A673 (cell line): ENCODE measurements around the gene SLC8A3. TPM values are rescaled to one million over a fixed set of nuclear protein-coding genes. Genes with fewer than 3 reads are reported as not detected.

Experiments used
- BruUV-seq: library from RNA; stranded (reverse); fragments of 400-500 nt; replicated peaks from 2 replicates; lab custom pipeline; 2021; lab: Mats Ljungman, UMichigan
- CTCF ChIA-PET: fragments of 300-600 bp; sonication (Branson Sonifier 250); formaldehyde crosslinking; loops from one replicate; lab custom pipeline; 2022; ENCODE audit warnings: antibody characterized with exemption; lab: Charles Lee
- POLR2A ChIA-PET: fragments of 300-600 bp; sonication (Branson Sonifier 250); formaldehyde crosslinking; loops from one replicate; lab custom pipeline; 2022; ENCODE audit warnings: antibody characterized with exemption; ENCODE audit not compliant: low non-redundant PET; lab: Charles Lee
- DNase-seq: peaks from one replicate; pipeline ENCODE4 v3.0.0-alpha.2; 2015; ENCODE audit warnings: low spot score
- H3K27ac ChIP-seq: fragments of 200-600 bp; sonication (generic); 2 replicates; pipeline ENCODE4 v1.5.1; 2016; ENCODE audit warnings: mixed run types, low read depth, mild to moderate bottlenecking, mixed read lengths, antibody characterized with exemption, low read length; ENCODE audit not compliant: poor library complexity, severe bottlenecking
- H3K27me3 ChIP-seq: fragments of 200-600 bp; sonication (generic); replicated peaks from 2 replicates; pipeline ENCODE4 v1.6.1; 2017; ENCODE audit warnings: mixed run types, low read depth, mild to moderate bottlenecking, mixed read lengths, antibody characterized with exemption, low read length; ENCODE audit not compliant: insufficient read depth, poor library complexity
- H3K36me3 ChIP-seq: fragments of 200-600 bp; sonication (generic); 2 replicates; pipeline ENCODE4 v1.6.1; 2016; ENCODE audit warnings: mixed run types, mild to moderate bottlenecking, mixed read lengths, antibody characterized with exemption, low read length; ENCODE audit not compliant: insufficient read depth, poor library complexity, severe bottlenecking
- H3K4me1 ChIP-seq: fragments of 200-600 bp; sonication (generic); 2 replicates; pipeline ENCODE4 v1.6.1; 2017; ENCODE audit warnings: mixed run types, mild to moderate bottlenecking, mixed read lengths, antibody characterized with exemption, low read length; ENCODE audit not compliant: insufficient read depth, poor library complexity, severe bottlenecking
- H3K4me3 ChIP-seq: fragments of 200-600 bp; sonication (generic); 2 replicates; pipeline ENCODE4 v1.5.1; 2016; ENCODE audit warnings: low read depth, mixed run types, mild to moderate bottlenecking, mixed read lengths, low read length; ENCODE audit not compliant: poor library complexity, severe bottlenecking
- H3K9me3 ChIP-seq: fragments of 200-600 bp; sonication (generic); 2 replicates; pipeline ENCODE4 v1.6.1; 2016; ENCODE audit warnings: mixed run types, low read depth, mild to moderate bottlenecking, mixed read lengths, antibody characterized with exemption, low read length; ENCODE audit not compliant: poor library complexity, severe bottlenecking
- EZH2 ChIP-seq: fragments of 200-600 bp; sonication (generic); IDR thresholded peaks from 2 replicates; pipeline ENCODE4 v1.6.1; 2017; ENCODE audit warnings: borderline replicate concordance, low read depth, mild to moderate bottlenecking, mixed read lengths, antibody characterized with exemption, low read length; ENCODE audit not compliant: poor library complexity, severe bottlenecking
- intact Hi-C: fragments of 100-400 bp; cut with micrococcal nuclease; formaldehyde crosslinking; loops from one replicate; pipeline ENCODE4 v1.10.0; 2022; ENCODE audit not compliant: unreplicated experiment
- total RNA-seq: library from RNA; stranded (reverse); gene quantifications from 2 replicates; pipeline ENCODE4 v1.2.3, GENCODE V29; 2021
- TF ChIP-seq, protein P1 (sequence below): fragments of 300-800, 200-600 bp; sonication (generic); conservative IDR thresholded peaks from 2 replicates; pipeline ENCODE4 v1.5.1; 2017; ENCODE audit warnings: low read depth, mild to moderate bottlenecking, antibody characterized with exemption, low read length, moderate library complexity, mixed read lengths

The SLC8A3 gene
- total RNA-seq, 1 experiment from 2014 or later, result not detected

DNA sequence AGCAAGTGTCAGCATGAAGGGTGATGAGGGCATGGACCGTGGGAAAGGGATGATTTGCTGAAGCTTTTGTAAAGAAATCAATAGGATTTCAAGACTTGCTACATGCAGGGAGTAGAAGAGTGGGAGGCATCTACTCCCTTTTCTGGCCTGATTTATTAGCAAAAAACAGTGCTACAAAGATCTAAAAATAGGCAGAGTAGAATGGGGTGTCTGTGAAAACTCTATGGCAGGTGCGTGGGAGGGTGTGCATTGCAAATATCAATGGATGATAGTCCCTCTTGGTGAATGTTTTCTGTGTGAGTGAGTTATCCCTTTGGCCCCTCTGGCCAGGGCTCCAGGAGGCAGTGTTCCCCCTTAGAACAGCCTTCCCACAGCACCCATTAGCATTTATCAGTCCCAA, 170.5 kb downstream of the SLC8A3 start:
- Histone ChIP-seq H3K36me3 (no peaks in the 10 kb centered on the region), H3K4me1 (no peaks in the 10 kb centered on the region), H3K27me3 (peaks cover 3% of the 10 kb centered on the region), H3K9me3 (no peaks in the 10 kb centered on the region), H3K4me3 (no peak overlapping the region), H3K27ac (no peak overlapping the region)
- CTCF ChIA-PET, result no interaction called here
- no peak for DNase-seq
- POLR2A ChIA-PET, result no interaction called here
- BruUV-seq, result no TSS peak
- intact Hi-C loops, result no loop called here
- no peak for TF ChIP-seq EZH2
- TF ChIP-seq, protein P1, sequence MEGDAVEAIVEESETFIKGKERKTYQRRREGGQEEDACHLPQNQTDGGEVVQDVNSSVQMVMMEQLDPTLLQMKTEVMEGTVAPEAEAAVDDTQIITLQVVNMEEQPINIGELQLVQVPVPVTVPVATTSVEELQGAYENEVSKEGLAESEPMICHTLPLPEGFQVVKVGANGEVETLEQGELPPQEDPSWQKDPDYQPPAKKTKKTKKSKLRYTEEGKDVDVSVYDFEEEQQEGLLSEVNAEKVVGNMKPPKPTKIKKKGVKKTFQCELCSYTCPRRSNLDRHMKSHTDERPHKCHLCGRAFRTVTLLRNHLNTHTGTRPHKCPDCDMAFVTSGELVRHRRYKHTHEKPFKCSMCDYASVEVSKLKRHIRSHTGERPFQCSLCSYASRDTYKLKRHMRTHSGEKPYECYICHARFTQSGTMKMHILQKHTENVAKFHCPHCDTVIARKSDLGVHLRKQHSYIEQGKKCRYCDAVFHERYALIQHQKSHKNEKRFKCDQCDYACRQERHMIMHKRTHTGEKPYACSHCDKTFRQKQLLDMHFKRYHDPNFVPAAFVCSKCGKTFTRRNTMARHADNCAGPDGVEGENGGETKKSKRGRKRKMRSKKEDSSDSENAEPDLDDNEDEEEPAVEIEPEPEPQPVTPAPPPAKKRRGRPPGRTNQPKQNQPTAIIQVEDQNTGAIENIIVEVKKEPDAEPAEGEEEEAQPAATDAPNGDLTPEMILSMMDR, result no peak

- Histone ChIP-seq H3K36me3 (no peaks in the 10 kb centered on the region), H3K4me1 (no peaks in the 10 kb centered on the region), H3K9me3 (no peaks in the 10 kb centered on the region), H3K4me3 (no peak overlapping the region), H3K27ac (no peak overlapping the region), H3K27me3 (peaks cover 3% of the 10 kb centered on the region)
- no peak for TF ChIP-seq EZH2
- TF ChIP-seq, protein P1, result no peak
- no peak for DNase-seq
- no TSS peak for BruUV-seq
- intact Hi-C loops, result loop anchor here (5.0 kb wide), 1 partner anchor 197 kb away; no protein-coding TSS in a partner anchor
- POLR2A ChIA-PET, result no interaction called here
- CTCF ChIA-PET, result no interaction called here
Measured at GRCh38 chr14:70014406-70015095, 174.2 kb downstream of the SLC8A3 start.

- Histone ChIP-seq H3K4me1 (no peaks in the 10 kb centered on the region), H3K36me3 (no peaks in the 10 kb centered on the region), H3K4me3 (no peak overlapping the region), H3K27me3 (peaks cover 3% of the 10 kb centered on the region), H3K9me3 (no peaks in the 10 kb centered on the region), H3K27ac (no peak overlapping the region)
- POLR2A ChIA-PET, result no interaction called here
- no TSS peak for BruUV-seq
- CTCF ChIA-PET, result interaction anchor here (0.6 kb wide), 1 partner anchor 439 kb away, joined by 4 read pairs; the partner anchor contains the start of gene CCDC177
- no peak for TF ChIP-seq EZH2
- TF ChIP-seq, protein P1, result peak; percentile 84
- intact Hi-C loops, result loop anchor here (5.0 kb wide), 1 partner anchor 196 kb away; no protein-coding TSS in a partner anchor
- DNase-seq, result peak; percentile 52
Measured at GRCh38 chr14:70013271-70013873, 175.4 kb downstream of the SLC8A3 start.
